Liver (tissue), 9 donors: ENCODE measurements around the gene OPTC. TPM values are rescaled to one million over a fixed set of nuclear protein-coding genes. Genes with fewer than 3 reads are reported as not detected.

Experiments
- DNase-seq: peaks from one replicate; pipeline ENCODE4 v3.0.0-alpha.2; 2017; ENCODE audit warnings: low spot score
- H3K27ac ChIP-seq, 2 donors: one replicate each; pipeline ENCODE4 v1.7.0; 2013; ENCODE audit warnings: inconsistent platforms in 2 of 2, low read length in 2 of 2, control low read depth in 1 of 2, low read depth in 1 of 2, mild to moderate bottlenecking in 1 of 2
- H3K27me3 ChIP-seq, 4 donors: one replicate each; pipeline versions ENCODE4 v1.6.1 to v1.7.0; 2013; ENCODE audit warnings: low read length in 3 of 4, inconsistent platforms in 1 of 4, mild to moderate bottlenecking in 1 of 4, moderate library complexity in 1 of 4; ENCODE audit not compliant: control insufficient read depth in 4 of 4, insufficient read depth in 4 of 4
- H3K36me3 ChIP-seq, 4 donors: one replicate each; pipeline versions ENCODE4 v1.6.1 to v1.7.0; 2013; ENCODE audit warnings: low read length in 3 of 4, mild to moderate bottlenecking in 3 of 4, low read depth in 1 of 4, moderate library complexity in 1 of 4; ENCODE audit not compliant: control insufficient read depth in 4 of 4, insufficient read depth in 3 of 4
- H3K4me1 ChIP-seq, 4 donors: one replicate each; pipeline versions ENCODE4 v1.6.1 to v1.7.0; 2013; ENCODE audit warnings: low read length in 3 of 4, mild to moderate bottlenecking in 3 of 4, moderate library complexity in 1 of 4; ENCODE audit not compliant: control insufficient read depth in 4 of 4, insufficient read depth in 4 of 4
- H3K4me3 ChIP-seq, 3 donors: one replicate each; pipeline versions ENCODE4 v1.6.1 to v1.7.0; 2013; ENCODE audit warnings: low read length in 3 of 3, control low read depth in 1 of 3, low read depth in 1 of 3, mild to moderate bottlenecking in 1 of 3
- H3K9ac ChIP-seq, 2 donors: one replicate each; pipeline ENCODE4 v1.7.0; 2013; ENCODE audit warnings: low read length in 2 of 2, mild to moderate bottlenecking in 2 of 2, moderate library complexity in 2 of 2, control low read depth in 1 of 2, low read depth in 1 of 2
- H3K9me3 ChIP-seq, 4 donors: one replicate each; pipeline versions ENCODE4 v1.6.1 to v1.7.0; 2013; ENCODE audit warnings: low read length in 3 of 4; ENCODE audit not compliant: control insufficient read depth in 4 of 4
- ATF3 ChIP-seq: IDR thresholded peaks from 2 replicates; pipeline ENCODE4 v1.6.1; 2016; ENCODE audit warnings: antibody characterized with exemption
- CTCF ChIP-seq: fragments of 150-350 bp; IDR thresholded peaks from 2 replicates; pipeline ENCODE4 v1.5.1; 2017; ENCODE audit warnings: improper control_type of control experiment, low read depth, low read length; ENCODE audit not compliant: missing input control
- EGR1 ChIP-seq, 2 donors: IDR thresholded peaks; 2 replicates each; pipeline ENCODE4 v1.6.1; 2016 to 2018; ENCODE audit warnings: antibody characterized with exemption in 2 of 2, low read depth in 2 of 2
- FOXA1 ChIP-seq: IDR thresholded peaks from 2 replicates; pipeline ENCODE4 v1.6.1; 2016; ENCODE audit warnings: antibody characterized with exemption
- FOXA2 ChIP-seq: IDR thresholded peaks from 2 replicates; pipeline ENCODE4 v1.6.1; 2016; ENCODE audit warnings: antibody characterized with exemption
- GABPA ChIP-seq, 2 donors: IDR thresholded peaks in 1 of 2; conservative IDR thresholded peaks in 1 of 2; 2 replicates each; pipeline ENCODE4 v1.6.1; 2016; ENCODE audit warnings: antibody characterized with exemption in 2 of 2, mild to moderate bottlenecking in 1 of 2, moderate library complexity in 1 of 2
- HNF4A ChIP-seq, 2 donors: conservative IDR thresholded peaks; 2 replicates each; pipeline ENCODE4 v1.6.1; 2016; ENCODE audit warnings: antibody characterized with exemption in 2 of 2, mild to moderate bottlenecking in 2 of 2
- HNF4G ChIP-seq: IDR thresholded peaks from 2 replicates; pipeline ENCODE4 v1.6.1; 2016; ENCODE audit warnings: antibody characterized with exemption
- JUND ChIP-seq, 2 donors: IDR thresholded peaks; 2 replicates each; pipeline ENCODE4 v1.6.1; 2016; ENCODE audit warnings: antibody characterized with exemption in 2 of 2
- MAX ChIP-seq: IDR thresholded peaks from 2 replicates; pipeline ENCODE4 v1.6.1; 2016; ENCODE audit warnings: antibody characterized with exemption
- NR2F2 ChIP-seq: IDR thresholded peaks from 2 replicates; pipeline ENCODE4 v1.6.1; 2016; ENCODE audit warnings: antibody characterized with exemption
- RAD21 ChIP-seq, 2 donors: IDR thresholded peaks; 2 replicates each; pipeline ENCODE4 v1.6.1; 2016; ENCODE audit warnings: antibody characterized with exemption in 2 of 2, mild to moderate bottlenecking in 2 of 2
- REST ChIP-seq: IDR thresholded peaks from 2 replicates; pipeline ENCODE4 v1.6.1; 2016; ENCODE audit warnings: antibody characterized with exemption, mild to moderate bottlenecking
- RXRA ChIP-seq, 2 donors: IDR thresholded peaks; 2 replicates each; pipeline ENCODE4 v1.6.1; 2017 to 2018; ENCODE audit warnings: antibody characterized with exemption in 2 of 2, mild to moderate bottlenecking in 1 of 2
- SP1 ChIP-seq: IDR thresholded peaks from 2 replicates; pipeline ENCODE4 v1.6.1; 2018; ENCODE audit warnings: antibody characterized with exemption, mild to moderate bottlenecking
- TAF1 ChIP-seq: conservative IDR thresholded peaks from 2 replicates; pipeline ENCODE4 v1.6.1; 2016; ENCODE audit warnings: antibody characterized with exemption, mild to moderate bottlenecking
- YY1 ChIP-seq: IDR thresholded peaks from 2 replicates; pipeline ENCODE4 v1.6.1; 2016; ENCODE audit warnings: antibody characterized with exemption, mild to moderate bottlenecking
- ZBTB33 ChIP-seq: IDR thresholded peaks from 2 replicates; pipeline ENCODE4 v1.6.1; 2016; ENCODE audit warnings: antibody characterized with exemption
- polyA plus RNA-seq, 2 donors: library from polyadenylated mRNA; stranded (reverse) in 1 of 2; unstranded in 1 of 2; fragments of 200-250 nt in 1 of 2; fragments of >200 nt in 1 of 2; fragmentation: Nextera tagmentation in 1 of 2; extraction: Ambion mirVana in 1 of 2; gene quantifications; one replicate each; pipeline versions ENCODE4 v1.2.1 to v1.2.3, GENCODE V29; 2013 to 2015
- total RNA-seq, 2 donors: library from RNA; depleted of rRNA; stranded (reverse); fragments of >200 nt; gene quantifications; one replicate each; pipeline ENCODE4 v1.2.3, GENCODE V29; 2014
- donor health status: healthy.
- donor health status: healthy.
- donor health status: healthy.
- donor health status: healthy.
- donor health status: healthy.

OPTC gene
- total and polyA plus RNA-seq, 4 donors: not detected

- Histone ChIP-seq H3K27ac (no peak overlapping the region), H3K9ac (no peak overlapping the region), H3K4me3 (no peak overlapping the region), H3K9me3 (no peaks in the 10 kb centered on the region), H3K4me1 (peaks cover 9 to 18% (median 12%) of the 10 kb centered on the region in 4 donors), H3K36me3 (no peaks in the 10 kb centered on the region), H3K27me3 (no peaks in the 10 kb centered on the region)
- DNase-seq: no peak
- TF ChIP-seq CTCF: no peak
- TF ChIP-seq FOXA2: no peak
- no peak for TF ChIP-seq RAD21 (IDR thresholded peaks at IDR 0.05)
- no peak for TF ChIP-seq RXRA (IDR thresholded peaks at IDR 0.05)
- no peak for TF ChIP-seq HNF4G
- no peak for TF ChIP-seq NR2F2
- TF ChIP-seq SP1: no peak
- no peak for TF ChIP-seq GABPA (IDR thresholded peaks at IDR 0.05 in 1 of 2, conservative IDR thresholded peaks at IDR 0.05 in 1 of 2)
- no peak for TF ChIP-seq EGR1 (IDR thresholded peaks at IDR 0.05; ENCODE audit: low read depth in 2 of 2)
- no peak for TF ChIP-seq ATF3
- no peak for TF ChIP-seq YY1
- TF ChIP-seq REST: no peak
- no peak for TF ChIP-seq JUND (IDR thresholded peaks at IDR 0.05)
- TF ChIP-seq MAX: no peak
- no peak for TF ChIP-seq TAF1
- TF ChIP-seq HNF4A (conservative IDR thresholded peaks at IDR 0.05): no peak
- no peak for TF ChIP-seq ZBTB33
- TF ChIP-seq FOXA1: no peak
Measured at GRCh38 chr1:203534012-203534411, 40.1 kb downstream of the OPTC start.
